Measurements from ENCODE around the gene API5.
A peak's percentile ranks its signal among the peaks of the same experiment; 100 is the strongest.

Gene API5

DNA sequence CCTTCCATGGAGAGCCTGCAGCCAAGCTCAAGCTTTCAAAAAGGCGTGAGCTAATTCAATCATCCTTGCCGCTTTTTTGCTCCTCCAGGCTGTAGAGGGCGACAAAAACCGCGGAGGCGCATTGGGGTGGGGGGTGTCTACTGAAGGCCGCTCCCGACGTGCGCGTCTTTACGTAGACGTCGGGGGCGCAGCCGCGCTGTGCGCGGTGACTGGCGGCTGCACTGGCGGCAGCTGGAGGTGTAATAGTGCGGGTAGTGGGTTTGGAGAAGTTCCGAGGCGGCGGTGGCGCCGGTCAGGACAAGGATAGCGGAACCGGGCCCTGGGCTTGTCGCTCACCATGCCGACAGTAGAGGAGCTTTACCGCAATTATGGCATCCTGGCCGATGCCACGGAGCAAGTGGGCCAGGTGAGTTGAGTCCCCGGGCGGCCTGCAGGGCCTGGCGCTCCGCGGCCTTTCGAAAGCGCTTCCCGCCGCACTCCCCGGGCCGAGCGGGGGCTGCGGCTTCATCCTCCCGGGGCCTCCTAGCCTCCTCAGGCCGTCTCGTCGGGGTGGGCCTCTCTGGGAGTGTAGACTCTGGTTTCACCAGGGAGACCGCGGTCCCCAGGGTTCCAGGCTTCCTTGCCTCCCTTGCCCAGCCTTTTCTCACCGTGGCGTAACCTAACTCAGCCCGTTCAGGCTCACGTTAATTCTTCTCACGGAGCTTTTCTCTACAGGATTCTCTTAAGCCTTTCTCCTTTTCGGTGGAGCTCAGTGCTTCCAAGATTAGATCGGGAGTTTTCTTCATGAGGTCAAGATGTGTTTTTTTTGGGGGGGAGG lies at the start of gene API5:
TSS of gene API5 (plus strand) at position 206 of the 817 bp plus-strand sequence. CDS start at position 338, 132 bp downstream.
- no peaks in the 10 kb centered on the region for H3K27me3 ChIP-seq (ENCODE audit: low read depth, low read length)
- peak within 1 kb of the TSS; percentile 88 for H3K27ac ChIP-seq (ENCODE audit: low read length)
- peaks cover 0 to 5% of the 10 kb centered on the region in 2 donors for H3K36me3 ChIP-seq (ENCODE audit: control insufficient read depth in 1 of 2, insufficient read depth in 2 of 2, low read length in 2 of 2)
- no peaks in the 10 kb centered on the region for H3K9me3 ChIP-seq (ENCODE audit: control insufficient read depth in 1 of 2, low read length in 2 of 2)
- H3K4me3 ChIP-seq (ENCODE audit: low read depth in 1 of 2, low read length in 2 of 2): peak within 1 kb of the TSS; percentile 95 to 99
- H3K4me1 ChIP-seq (ENCODE audit: control insufficient read depth in 1 of 2, insufficient read depth in 2 of 2, low read length in 2 of 2): peaks cover 5 to 19% of the 10 kb centered on the region in 2 donors

DNA sequence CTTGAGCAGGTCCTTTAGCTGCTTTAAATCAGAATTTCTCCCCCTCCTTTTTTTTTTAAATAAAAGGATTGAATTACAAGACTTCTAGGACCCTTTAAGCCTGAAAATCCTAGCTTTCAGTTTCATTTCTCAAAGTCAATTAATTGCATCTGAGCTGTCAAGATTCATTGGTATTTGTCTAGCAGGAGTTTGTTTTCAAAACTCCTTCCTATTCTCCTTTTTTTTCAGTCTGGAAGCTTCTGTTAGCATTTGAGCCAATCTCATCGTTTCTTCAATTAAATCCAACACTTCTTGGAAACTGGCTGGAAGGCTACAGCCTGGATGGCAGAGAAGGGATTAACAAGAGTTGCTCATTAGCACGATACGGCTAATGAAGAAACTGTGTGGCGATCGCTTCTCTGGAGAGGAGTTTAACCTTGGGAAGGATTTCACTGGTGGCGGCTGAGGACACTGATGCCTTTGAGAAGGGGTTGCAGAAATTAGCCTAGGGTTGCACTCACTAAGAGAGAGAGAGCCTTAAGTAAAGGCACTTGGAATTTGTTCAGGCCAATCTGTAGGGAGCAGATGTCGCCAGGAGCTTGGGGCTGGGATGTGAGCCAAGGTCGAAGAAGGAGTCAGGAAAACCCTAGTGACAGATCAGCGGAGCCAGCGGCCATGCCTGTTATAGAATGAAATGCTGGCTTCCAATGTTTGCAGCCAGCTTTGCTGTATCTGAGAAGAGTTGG lies 43.8 kb upstream of the API5 start:
- Histone ChIP-seq H3K27ac (ENCODE audit: low read length) (no peak overlapping the region), H3K36me3 (ENCODE audit: control insufficient read depth in 1 of 2, insufficient read depth in 2 of 2, low read length in 2 of 2) (no peaks in the 10 kb centered on the region), H3K4me1 (ENCODE audit: control insufficient read depth in 1 of 2, insufficient read depth in 2 of 2, low read length in 2 of 2) (peaks cover 0 to 14% of the 10 kb centered on the region in 2 donors), H3K9me3 (ENCODE audit: control insufficient read depth in 1 of 2, low read length in 2 of 2) (no peaks in the 10 kb centered on the region), H3K4me3 (ENCODE audit: low read depth in 1 of 2, low read length in 2 of 2) (peak overlapping the region in 1 of 2 donors; percentile 11), H3K27me3 (ENCODE audit: low read depth, low read length) (no peaks in the 10 kb centered on the region)

DNA sequence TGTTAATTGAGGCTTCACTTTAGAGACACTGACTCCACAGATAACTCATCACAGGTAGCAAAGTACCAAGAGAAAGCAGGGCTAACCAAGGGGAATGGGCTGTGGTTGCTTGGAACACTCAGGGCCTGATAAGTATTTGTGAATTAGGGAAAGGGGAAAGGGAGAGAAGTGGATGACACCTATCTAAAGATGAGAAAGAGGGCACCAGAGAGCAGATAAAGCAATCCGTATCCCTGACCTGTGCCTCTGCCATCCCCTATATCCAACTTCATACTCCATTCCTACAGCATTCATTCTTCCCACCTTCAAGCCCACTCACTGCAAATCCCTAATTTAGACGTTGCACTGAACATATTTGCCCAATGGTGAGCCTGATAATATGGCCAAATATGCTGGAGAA lies 43.0 kb upstream of the API5 start:
- H3K9me3 ChIP-seq (ENCODE audit: control insufficient read depth in 1 of 2, low read length in 2 of 2): no peaks in the 10 kb centered on the region
- no peaks in the 10 kb centered on the region for H3K36me3 ChIP-seq (ENCODE audit: control insufficient read depth in 1 of 2, insufficient read depth in 2 of 2, low read length in 2 of 2)
- H3K27me3 ChIP-seq (ENCODE audit: low read depth, low read length): no peaks in the 10 kb centered on the region
- H3K4me1 ChIP-seq (ENCODE audit: control insufficient read depth in 1 of 2, insufficient read depth in 2 of 2, low read length in 2 of 2): peaks cover 0 to 14% of the 10 kb centered on the region in 2 donors
- H3K4me3 ChIP-seq (ENCODE audit: low read depth in 1 of 2, low read length in 2 of 2): peak overlapping the region in 1 of 2 donors; percentile 9
- H3K27ac ChIP-seq (ENCODE audit: low read length): no peak overlapping the region

DNA sequence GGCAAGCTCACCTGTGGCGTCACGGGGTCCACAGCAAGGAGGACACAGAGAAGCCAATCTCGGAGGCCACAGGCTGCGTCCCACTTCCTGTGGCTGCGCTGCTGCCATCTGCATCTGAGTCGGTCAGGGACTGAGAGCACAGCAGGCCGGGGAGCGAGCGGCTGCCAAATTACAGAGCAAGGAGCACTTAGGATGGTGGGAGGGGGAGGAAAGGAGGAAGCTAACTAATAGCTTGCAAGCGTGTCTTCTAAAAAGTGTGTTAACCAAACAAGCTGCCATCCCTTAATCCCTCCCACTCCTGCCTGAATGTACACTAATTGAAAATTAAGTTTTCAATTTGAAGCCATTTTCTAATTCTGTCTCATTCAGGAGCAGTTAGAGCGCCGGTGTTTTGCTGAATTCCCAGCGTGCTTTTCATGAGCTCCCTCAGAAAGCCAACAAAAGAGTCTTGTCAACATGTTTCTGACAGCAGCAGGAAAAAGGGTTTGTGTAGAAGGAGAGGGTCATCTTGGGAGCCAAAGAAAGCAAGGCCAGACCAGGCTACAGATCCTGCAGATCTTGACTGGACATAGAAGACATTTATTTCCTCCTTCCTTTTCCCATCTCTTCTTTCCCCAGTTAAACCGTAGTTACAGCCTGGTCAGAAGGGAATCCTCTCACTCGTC lies 42.4 kb upstream of the API5 start:
- Histone ChIP-seq H3K36me3 (ENCODE audit: control insufficient read depth in 1 of 2, insufficient read depth in 2 of 2, low read length in 2 of 2) (no peaks in the 10 kb centered on the region), H3K4me3 (ENCODE audit: low read depth in 1 of 2, low read length in 2 of 2) (peak overlapping the region in 1 of 2 donors; percentile 9), H3K9me3 (ENCODE audit: control insufficient read depth in 1 of 2, low read length in 2 of 2) (no peaks in the 10 kb centered on the region), H3K4me1 (ENCODE audit: control insufficient read depth in 1 of 2, insufficient read depth in 2 of 2, low read length in 2 of 2) (peaks cover 0 to 14% of the 10 kb centered on the region in 2 donors), H3K27ac (ENCODE audit: low read length) (no peak overlapping the region), H3K27me3 (ENCODE audit: low read depth, low read length) (no peaks in the 10 kb centered on the region)

DNA sequence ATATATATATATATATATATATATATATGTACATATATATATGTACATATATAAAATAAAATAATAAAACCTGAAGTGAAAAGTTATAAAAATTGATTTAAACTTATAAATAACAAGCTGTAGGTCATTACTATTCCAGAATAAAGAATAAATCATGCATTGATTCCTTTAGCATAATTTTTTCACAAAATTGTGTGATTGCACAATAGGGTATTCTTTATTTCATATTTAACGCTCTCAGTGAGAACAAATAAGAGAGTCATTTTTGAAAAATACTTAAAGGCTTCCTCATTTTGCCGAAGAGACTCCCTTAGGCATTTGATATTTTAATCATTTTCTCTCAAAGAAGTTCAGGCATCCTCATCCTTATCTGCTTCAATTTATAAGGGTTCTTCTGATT lies 41.3 kb upstream of the API5 start:
- no peak overlapping the region for H3K4me3 ChIP-seq (ENCODE audit: low read depth in 1 of 2, low read length in 2 of 2)
- no peak overlapping the region for H3K27ac ChIP-seq (ENCODE audit: low read length)
- no peaks in the 10 kb centered on the region for H3K9me3 ChIP-seq (ENCODE audit: control insufficient read depth in 1 of 2, low read length in 2 of 2)
- H3K4me1 ChIP-seq (ENCODE audit: control insufficient read depth in 1 of 2, insufficient read depth in 2 of 2, low read length in 2 of 2): peaks cover 0 to 14% of the 10 kb centered on the region in 2 donors
- H3K36me3 ChIP-seq (ENCODE audit: control insufficient read depth in 1 of 2, insufficient read depth in 2 of 2, low read length in 2 of 2): no peaks in the 10 kb centered on the region
- H3K27me3 ChIP-seq (ENCODE audit: low read depth, low read length): no peaks in the 10 kb centered on the region

DNA sequence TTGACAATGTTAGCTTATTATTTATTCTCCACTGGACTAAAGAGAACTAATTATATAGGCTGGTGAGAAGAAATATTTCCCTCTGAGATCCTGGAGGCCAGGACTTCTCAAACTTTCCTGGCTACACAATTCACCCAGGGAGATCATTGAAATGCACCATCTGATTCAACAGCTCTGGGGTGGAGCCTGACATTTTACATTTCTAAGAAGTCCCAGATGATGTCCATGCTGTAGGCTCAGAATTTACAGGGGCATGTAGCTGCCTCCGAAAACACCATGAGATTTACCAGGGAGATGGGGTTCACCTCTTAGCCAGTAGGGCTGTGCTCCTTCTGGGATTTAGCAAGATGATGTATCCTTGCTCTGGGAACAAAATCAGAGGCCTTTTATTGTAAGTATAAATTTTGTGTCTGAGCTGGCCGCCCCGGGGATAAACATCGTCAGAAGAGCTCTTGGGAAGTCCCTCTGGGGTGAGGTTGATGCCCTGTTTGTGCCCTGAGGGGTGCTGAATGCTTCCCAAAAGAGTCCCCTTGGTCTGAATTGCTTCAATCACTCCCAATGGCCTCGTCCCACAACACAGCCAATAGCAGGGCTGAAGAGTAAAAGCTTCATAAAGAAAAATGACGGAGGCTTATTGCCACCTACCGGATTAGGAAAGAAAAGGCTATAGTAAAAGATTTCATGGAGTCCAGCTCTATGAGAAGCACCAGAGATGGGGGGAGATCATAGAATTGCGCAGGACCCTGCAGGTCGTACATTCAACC lies 33.4 kb upstream of the API5 start:
- Histone ChIP-seq H3K27ac (ENCODE audit: low read length) (no peak overlapping the region), H3K27me3 (ENCODE audit: low read depth, low read length) (no peaks in the 10 kb centered on the region), H3K4me1 (ENCODE audit: control insufficient read depth in 1 of 2, insufficient read depth in 2 of 2, low read length in 2 of 2) (no peaks in the 10 kb centered on the region), H3K9me3 (ENCODE audit: control insufficient read depth in 1 of 2, low read length in 2 of 2) (no peaks in the 10 kb centered on the region), H3K4me3 (ENCODE audit: low read depth in 1 of 2, low read length in 2 of 2) (no peak overlapping the region), H3K36me3 (ENCODE audit: control insufficient read depth in 1 of 2, insufficient read depth in 2 of 2, low read length in 2 of 2) (no peaks in the 10 kb centered on the region)

DNA sequence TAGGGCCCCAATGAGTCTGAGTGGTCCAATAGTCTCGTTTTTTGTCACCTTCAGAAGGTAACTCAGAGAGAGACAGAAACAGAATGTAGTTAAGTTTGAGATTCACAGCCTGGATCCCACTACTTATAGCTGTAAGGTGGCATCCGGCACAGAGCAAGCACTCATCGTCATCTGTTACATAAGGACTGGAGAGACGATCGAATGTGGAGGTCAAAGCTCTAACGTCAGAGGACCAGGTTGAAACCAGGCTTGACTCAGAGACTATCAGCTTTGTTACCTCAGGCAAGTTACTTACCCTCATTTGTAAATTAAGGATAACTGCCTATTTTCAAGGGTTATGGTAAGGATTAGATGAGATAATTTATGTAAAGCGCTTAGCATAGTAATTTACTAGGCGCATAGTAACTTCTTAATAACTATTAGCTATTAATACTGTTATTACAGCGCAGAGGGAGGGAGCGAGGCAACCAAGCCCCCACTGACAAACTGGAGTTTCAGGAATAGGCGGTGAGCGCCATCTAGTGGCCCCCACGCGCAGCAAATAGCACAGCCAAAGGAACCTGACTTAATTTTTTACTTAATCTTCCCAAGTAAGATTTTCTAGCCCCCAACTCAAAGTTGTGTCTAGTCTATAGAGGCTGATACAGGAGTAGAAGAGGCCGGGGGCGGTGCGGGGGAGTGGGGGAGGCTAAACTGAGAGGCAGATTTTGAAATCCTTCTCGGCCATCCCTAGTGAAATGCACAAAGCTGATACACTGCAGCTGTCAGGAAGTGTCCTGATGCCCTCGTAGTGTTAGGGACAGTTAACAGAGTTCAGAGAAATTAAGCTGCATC lies 29.0 kb upstream of the API5 start:
- Histone ChIP-seq H3K27ac (ENCODE audit: low read length) (no peak overlapping the region), H3K36me3 (ENCODE audit: control insufficient read depth in 1 of 2, insufficient read depth in 2 of 2, low read length in 2 of 2) (no peaks in the 10 kb centered on the region), H3K9me3 (ENCODE audit: control insufficient read depth in 1 of 2, low read length in 2 of 2) (no peaks in the 10 kb centered on the region), H3K27me3 (ENCODE audit: low read depth, low read length) (no peaks in the 10 kb centered on the region), H3K4me1 (ENCODE audit: control insufficient read depth in 1 of 2, insufficient read depth in 2 of 2, low read length in 2 of 2) (no peaks in the 10 kb centered on the region), H3K4me3 (ENCODE audit: low read depth in 1 of 2, low read length in 2 of 2) (no peak overlapping the region)

DNA sequence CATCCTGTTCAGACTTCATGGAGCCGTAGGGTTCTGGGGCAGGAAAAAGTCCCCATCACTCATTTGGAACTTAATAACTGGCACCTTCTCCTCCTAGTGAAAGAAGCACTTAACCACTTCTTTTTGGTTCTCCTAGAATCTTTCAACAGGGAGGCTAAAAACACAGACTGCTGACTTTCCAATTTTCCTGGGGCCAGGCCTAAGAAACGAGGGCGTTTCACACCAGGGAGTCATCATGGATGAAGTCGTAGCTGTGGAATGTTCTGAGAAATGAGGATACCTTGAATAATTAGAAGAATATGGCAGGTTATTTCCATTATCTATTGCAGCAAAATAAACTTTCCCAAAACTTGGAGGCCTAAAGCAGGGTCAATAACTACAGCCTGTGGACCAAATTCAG lies 26.0 kb upstream of the API5 start:
- H3K4me3 ChIP-seq (ENCODE audit: low read depth in 1 of 2, low read length in 2 of 2): no peak overlapping the region
- H3K9me3 ChIP-seq (ENCODE audit: control insufficient read depth in 1 of 2, low read length in 2 of 2): no peaks in the 10 kb centered on the region
- no peak overlapping the region for H3K27ac ChIP-seq (ENCODE audit: low read length)
- H3K27me3 ChIP-seq (ENCODE audit: low read depth, low read length): no peaks in the 10 kb centered on the region
- H3K4me1 ChIP-seq (ENCODE audit: control insufficient read depth in 1 of 2, insufficient read depth in 2 of 2, low read length in 2 of 2): no peaks in the 10 kb centered on the region
- no peaks in the 10 kb centered on the region for H3K36me3 ChIP-seq (ENCODE audit: control insufficient read depth in 1 of 2, insufficient read depth in 2 of 2, low read length in 2 of 2)

DNA sequence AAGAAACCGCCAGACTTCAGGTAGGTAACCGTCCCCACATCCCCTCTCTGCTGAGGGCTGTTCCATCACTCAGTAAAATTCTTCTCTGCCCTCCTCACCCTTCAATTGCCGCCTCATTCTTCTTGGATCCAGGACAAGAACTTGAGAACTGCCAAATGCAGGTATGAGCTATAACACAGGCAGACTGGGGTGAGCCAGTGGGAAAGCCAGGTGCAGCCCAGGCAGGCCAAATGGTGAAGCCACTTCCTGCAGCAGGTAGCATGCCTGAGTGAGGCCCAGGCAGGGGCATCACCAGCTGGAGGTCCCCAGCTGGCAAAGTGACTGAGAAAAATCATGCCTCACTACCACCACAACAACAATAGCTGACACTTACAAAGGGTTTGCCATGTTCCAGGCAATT lies 22.4 kb upstream of the API5 start:
- Histone ChIP-seq H3K9me3 (ENCODE audit: control insufficient read depth in 1 of 2, low read length in 2 of 2) (no peaks in the 10 kb centered on the region), H3K27me3 (ENCODE audit: low read depth, low read length) (no peaks in the 10 kb centered on the region), H3K4me3 (ENCODE audit: low read depth in 1 of 2, low read length in 2 of 2) (no peak overlapping the region), H3K27ac (ENCODE audit: low read length) (no peak overlapping the region), H3K36me3 (ENCODE audit: control insufficient read depth in 1 of 2, insufficient read depth in 2 of 2, low read length in 2 of 2) (no peaks in the 10 kb centered on the region), H3K4me1 (ENCODE audit: control insufficient read depth in 1 of 2, insufficient read depth in 2 of 2, low read length in 2 of 2) (no peaks in the 10 kb centered on the region)

DNA sequence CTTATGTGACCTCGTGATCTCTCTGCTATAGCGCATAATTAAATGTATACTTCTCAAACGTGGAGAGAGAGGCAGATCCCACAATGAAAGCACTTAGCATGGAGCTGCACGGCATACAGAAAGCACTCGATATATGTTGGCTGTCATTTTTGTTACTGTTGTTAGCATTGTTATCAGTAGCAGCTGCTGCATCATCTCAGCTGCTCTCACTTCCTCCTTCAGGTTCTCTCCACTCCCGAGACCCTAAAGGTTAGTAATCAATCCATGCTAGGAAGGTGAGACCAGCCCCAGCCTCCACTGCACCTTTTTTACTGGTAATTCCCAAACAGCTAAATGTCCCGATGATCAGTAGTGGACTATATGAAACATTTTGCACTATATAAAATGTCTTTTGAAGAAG lies 13.4 kb upstream of the API5 start:
- H3K36me3 ChIP-seq (ENCODE audit: control insufficient read depth in 1 of 2, insufficient read depth in 2 of 2, low read length in 2 of 2): no peaks in the 10 kb centered on the region
- no peaks in the 10 kb centered on the region for H3K4me1 ChIP-seq (ENCODE audit: control insufficient read depth in 1 of 2, insufficient read depth in 2 of 2, low read length in 2 of 2)
- H3K4me3 ChIP-seq (ENCODE audit: low read depth in 1 of 2, low read length in 2 of 2): no peak overlapping the region
- H3K27ac ChIP-seq (ENCODE audit: low read length): no peak overlapping the region
- H3K27me3 ChIP-seq (ENCODE audit: low read depth, low read length): no peaks in the 10 kb centered on the region
- H3K9me3 ChIP-seq (ENCODE audit: control insufficient read depth in 1 of 2, low read length in 2 of 2): peaks cover 0 to 14% of the 10 kb centered on the region in 2 donors

All from muscle layer of duodenum (tissue), 2 donors.